Head of caudate nucleus (tissue), 42 donors: ENCODE data around the gene MAST4.
A peak's percentile ranks its signal among the peaks of the same experiment; 100 is the strongest.

Experiments used
- DNase-seq, 42 donors: peaks; one replicate each; pipeline versions ENCODE4 v3.0.0 to v3.0.0-alpha.2; 2020 to 2021; ENCODE audit warnings: mixed read lengths in 7 of 42
- intact Hi-C: fragments of 100-400 bp; cut with DNase I; formaldehyde crosslinking; loops from one replicate; pipeline ENCODE4 v1.15.0; 2022

The MAST4 gene

GRCh38 chr5:66848749-66849641 is 252.8 kb downstream of the MAST4 start:
- DNase-seq = no peak
- intact Hi-C loops = no loop called here

DNA sequence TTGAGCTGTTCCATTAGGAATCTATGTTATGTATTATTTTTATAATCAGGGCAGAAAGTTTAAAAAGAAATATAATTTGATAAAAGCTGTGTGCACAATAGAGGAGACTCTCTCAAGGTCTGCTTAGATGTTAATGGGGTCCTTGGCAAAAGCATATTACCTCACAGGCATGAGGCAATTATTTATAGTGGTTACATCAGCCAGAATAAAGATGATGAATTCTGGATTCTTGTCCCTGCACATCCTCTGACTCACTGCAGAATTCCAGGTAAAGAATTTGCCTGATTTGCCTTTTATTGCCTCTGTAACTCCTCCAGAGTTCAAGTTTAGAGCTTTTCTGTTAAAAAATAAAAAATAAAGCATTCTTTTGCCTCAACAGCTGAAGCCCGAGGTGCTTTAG is 253.6 kb downstream of the MAST4 start:
- no peak for DNase-seq
- intact Hi-C loops = no loop called here

DNA sequence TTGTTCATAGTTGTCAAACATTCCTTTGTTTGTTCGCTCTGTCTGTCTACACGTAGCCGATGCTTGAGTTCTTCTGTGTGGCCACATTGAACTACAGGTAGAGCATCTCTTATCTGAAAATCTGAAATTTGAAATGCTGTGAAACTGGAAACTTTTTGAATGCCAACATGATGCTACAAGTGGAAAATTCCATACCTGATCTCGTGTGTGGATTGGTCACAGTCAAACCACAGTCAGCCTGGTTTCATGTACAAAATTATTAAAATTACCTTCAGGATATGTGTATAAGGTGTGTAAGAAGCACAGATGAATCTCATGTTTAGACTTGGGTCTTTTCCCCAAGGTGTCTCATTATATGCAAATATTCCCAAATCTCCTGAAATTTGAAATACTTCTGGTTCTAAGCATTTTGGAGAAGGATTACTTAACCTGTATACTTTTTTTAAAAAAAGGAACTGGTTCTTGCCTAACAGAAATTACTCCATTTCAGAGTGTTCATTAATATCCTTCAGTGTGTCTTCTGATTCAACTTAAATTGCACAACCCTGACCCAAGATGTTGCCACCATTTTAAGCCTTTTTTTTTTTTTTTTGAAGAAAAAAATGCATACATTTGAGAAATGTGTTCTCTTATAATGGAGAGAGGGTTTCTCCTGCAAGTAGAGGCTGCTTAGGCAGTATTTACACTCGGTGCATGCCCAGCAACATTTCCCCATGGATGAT is 254.3 kb downstream of the MAST4 start:
- DNase-seq = no peak
- intact Hi-C loops = no loop called here

DNA sequence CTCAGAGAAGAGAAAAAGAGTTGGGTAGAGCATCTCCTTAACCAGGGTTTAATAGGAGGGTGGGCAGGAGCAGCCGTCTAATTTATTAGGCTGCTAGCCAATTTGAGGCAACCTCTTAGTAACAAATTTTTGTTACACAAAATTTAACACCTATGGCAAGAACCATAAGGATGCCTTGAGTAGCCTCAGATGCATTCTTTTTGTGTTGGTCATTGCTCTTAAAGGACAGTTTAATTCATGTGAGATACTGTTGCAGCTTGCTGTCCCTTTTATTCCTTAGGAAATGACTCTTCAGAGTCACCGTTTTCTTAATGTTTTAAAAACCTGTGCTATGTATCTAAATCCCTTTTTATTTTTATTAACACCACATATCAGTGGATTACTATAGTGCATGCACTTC is 255.1 kb downstream of the MAST4 start:
- intact Hi-C loops = no loop called here
- DNase-seq = no peak

GRCh38 chr5:66854416-66854815 is 258.2 kb downstream of the MAST4 start:
- DNase-seq = no peak
- intact Hi-C loops = no loop called here

DNA sequence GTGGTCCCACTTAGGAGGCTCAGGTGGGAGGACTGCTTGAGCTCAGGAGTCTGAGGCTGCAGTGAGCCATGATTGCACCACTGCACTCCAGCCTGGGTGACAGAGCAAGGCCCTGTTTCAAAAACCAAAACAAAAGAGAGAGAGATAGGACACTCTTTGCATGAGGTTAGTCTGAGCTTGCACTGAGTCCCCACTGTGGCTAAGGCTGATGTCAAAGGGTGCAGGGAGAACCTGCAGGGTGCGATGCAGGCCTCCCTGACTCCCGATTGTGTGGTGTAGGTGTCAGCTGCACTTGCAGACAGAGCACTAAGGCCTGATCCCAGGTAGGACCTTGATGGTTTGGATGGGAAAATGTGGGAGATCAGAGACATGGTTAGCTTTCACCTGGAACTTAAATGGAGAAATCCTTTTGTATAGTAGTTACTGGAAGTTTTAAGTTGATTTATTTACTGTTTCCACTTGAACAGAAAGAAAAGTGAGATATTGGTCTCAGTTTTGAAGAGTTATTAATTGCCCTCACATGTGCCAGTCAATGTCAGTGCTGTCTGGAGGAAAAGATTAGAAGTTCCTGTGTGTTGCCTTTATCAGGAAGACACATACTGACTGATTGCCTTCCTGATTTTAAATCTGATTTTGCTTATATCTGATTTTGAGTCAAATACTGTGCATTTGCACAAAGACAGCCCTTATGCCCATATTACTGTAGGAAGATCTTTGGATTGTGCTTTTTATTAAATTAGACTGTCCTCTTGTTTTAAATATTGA is 260.0 kb downstream of the MAST4 start:
- intact Hi-C loops = no loop called here

DNA sequence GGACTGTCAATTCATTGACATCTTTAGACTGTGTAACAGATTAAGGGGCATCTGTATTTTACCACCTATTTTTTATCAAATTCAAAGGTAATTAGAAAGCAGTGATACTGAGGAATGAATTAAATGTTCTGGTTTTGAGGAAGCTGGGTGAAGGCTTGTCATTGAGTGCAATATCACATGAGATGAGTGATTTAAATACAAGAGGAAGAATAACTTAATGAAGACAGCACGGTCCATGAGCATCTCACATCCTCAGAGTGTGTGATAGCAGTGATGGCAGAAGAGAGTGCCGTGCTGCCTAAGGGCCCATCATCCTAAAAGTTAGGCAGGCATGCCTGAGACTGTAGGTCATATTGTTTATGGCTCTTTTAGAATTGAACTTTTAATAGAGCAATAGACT is 263.3 kb downstream of the MAST4 start:
- intact Hi-C loops = no loop called here
- no peak for DNase-seq

More for the DNA sequence above, 260.0 kb downstream of the MAST4 start:
- DNase-seq = no peak

DNA sequence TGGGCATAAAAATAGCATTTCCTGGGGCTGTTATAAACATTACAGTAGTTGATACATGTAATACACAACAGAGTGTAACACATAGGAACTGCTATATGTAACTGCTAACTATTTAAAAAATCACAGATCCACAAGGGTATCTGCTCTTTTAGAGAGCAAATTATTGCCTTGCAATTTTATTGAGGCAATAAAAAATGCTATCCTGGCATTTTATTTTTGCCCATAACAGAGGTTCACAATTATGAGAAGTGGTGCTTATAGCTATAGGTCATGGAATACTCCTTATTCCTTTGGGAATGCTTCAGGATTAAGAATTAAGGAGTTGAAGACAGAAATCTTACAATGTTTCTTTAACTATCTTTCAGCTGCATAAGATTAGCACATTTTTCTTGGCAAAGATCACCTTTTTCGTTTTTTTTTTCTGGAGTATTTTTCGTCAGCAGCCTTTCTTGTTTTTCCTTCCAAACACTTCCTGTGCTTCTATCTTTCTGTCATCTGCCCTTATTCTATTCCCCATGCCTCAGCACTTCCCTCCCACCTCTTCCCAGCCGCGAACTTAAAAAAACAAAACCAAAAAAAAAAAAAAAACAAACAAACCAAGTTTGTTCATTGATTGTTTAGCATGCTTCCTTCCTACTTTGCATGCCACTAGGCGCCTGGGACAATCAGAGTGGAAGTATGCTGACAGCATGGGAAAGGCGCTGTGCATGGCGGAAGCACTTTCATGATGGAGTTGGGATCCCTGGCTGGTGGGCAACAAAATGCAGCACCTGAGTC is 264.2 kb downstream of the MAST4 start:
- DNase-seq = no peak
- intact Hi-C loops = no loop called here

GRCh38 chr5:66861402-66861801 is 265.2 kb downstream of the MAST4 start:
- intact Hi-C loops = no loop called here
- no peak for DNase-seq

DNA sequence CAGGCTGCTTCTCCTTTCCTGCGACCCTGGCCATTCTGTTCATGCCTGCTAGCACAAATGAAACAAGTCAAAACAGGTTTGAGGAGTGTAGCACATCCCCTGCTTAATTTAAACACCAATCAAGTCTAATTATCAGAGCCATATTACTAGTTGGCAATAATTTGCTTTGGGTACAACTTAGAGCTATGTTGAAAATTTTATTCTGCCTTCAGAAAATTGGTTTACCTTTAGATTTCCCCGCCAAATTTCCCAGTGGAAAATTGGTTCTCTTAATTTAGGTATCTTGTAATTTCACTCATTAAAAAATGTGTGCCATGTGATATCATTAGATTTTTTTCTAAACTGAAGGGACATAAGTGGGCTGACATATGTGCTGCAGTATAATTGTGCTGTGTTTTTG is 265.8 kb downstream of the MAST4 start:
- intact Hi-C loops = no loop called here
- no peak for DNase-seq

DNA sequence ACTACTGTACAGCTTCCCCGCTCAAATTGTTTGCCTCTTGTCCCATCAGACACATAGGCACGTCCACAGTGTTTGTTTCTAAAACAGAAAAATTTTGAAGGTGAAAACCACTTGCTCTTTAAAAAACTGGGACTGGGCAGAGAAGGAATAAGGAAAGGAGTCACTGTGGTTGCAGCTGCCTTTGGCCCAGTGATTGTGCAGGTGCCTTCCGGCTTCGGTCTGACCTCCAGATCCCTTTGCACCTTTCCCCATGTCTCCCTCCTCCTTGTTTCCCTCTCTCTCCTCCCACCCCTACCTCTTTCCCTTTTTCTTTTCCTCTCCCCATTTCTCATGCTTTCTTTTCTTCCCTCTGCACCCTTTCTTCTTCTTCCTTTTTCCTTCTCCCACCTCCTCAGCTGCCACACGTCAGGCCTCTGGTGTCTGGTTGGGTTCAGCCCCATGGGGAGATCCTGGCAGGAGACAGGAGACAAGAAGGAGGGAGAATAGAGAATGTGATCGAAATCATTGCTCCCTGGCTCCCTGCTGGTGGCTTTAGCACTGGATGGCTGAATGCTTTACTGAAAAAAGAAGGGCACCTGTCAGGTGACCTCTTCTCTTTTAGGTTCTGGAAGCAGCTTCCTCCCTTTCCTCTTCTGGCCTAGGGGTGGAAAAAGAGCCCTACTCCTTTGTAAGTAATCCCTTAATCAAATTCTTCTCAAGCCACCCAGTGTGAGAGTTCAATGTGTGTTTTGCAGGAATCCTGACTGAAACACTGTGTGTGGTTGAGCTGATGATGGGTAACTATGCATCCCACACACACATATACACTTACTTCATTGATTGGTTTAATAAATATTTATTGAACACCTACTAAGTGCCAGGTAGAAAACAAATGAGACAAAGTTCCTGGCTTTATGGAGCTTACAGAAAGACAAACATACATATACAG is 267.3 kb downstream of the MAST4 start:
- no peak for DNase-seq
- intact Hi-C loops = no loop called here

GRCh38 chr5:66864240-66864884 is 268.2 kb downstream of the MAST4 start:
- peak in 5 of 42 donors; percentile 3 to 56 (median 19) for DNase-seq
- intact Hi-C loops = no loop called here

- intact Hi-C loops = no loop called here
- no peak for DNase-seq
Measured at GRCh38 chr5:66867618-66868322, 271.6 kb downstream of the MAST4 start.

- intact Hi-C loops = no loop called here
- no peak for DNase-seq
Measured at GRCh38 chr5:66869347-66869746, 273.2 kb downstream of the MAST4 start.

- intact Hi-C loops = no loop called here
Measured at GRCh38 chr5:66870708-66871107, 274.5 kb downstream of the MAST4 start.

DNA sequence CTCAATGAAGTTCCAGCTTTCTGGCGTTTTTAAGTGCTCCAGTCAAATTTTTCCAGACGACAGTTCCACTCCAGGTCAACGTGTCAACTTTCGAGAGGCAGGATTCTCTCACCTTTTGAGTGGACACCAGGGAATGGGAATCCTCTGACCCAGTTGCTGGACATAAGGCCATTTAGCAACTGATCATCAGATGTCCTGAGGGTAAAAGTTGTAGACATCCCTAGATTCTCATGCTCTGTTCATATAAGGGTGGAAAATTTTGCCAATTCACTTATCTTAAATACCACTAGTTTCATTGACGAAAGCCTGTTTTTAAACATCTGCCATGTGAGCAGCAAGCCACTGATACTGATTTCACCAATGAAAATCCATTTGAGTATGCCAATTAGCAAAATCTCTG is 275.5 kb downstream of the MAST4 start:
- DNase-seq = no peak
- intact Hi-C loops = no loop called here

More at GRCh38 chr5:66870708-66871107, 274.5 kb downstream of the MAST4 start:
- no peak for DNase-seq
